SIG-M5 treated with dmso at 0.1 percent for 504 hours (cell line): ENCODE measurements around the gene POU4F1.

Source experiments
- DNase-seq: peaks from one replicate; lab custom pipeline; 2025; ENCODE audit not compliant: unreplicated experiment; lab: John Stamatoyannopoulos, UW

Gene POU4F1

DNA sequence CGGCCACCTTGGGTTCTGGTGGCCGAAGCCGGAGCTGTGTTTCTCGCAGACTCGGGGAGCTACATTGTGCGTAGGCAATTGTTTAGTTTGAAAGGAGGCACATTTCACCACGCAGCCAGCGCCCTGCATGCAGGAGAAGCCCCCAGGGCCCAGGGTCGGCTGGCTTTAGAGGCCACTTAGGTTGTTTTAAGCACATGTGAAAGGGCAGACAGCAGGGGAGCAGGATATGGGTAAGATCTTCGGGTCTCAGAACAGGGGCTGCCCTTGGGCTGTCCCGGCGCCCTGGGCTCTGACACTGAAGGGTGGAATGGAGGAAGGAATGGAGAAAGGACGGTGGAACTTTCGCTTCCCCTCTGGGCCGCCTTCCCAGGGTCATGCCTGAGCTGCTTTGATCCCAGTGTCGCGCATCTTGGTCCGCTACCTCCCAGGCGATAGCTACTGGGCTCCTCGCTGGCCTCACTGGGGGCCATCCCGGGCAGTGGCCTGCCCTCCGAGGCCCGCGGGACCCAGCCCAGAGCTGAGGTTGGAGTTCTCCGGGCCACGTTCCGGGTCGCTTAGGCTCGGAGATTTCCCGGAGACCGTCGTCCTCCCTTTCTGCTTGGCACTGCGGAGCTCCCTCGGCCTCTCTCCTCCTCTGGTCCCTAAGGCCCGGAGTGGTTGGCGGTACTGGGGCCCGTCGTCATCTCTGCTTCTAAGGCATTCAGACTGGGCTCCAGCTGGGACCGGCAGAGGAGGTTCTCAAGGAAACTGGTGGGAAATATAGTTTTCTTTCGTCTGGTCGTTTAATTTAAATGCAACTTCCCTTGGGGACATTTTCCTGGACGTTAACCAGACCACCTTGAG lies 4.3 kb upstream of the POU4F1 start:
- DNase-seq: no peak

DNA sequence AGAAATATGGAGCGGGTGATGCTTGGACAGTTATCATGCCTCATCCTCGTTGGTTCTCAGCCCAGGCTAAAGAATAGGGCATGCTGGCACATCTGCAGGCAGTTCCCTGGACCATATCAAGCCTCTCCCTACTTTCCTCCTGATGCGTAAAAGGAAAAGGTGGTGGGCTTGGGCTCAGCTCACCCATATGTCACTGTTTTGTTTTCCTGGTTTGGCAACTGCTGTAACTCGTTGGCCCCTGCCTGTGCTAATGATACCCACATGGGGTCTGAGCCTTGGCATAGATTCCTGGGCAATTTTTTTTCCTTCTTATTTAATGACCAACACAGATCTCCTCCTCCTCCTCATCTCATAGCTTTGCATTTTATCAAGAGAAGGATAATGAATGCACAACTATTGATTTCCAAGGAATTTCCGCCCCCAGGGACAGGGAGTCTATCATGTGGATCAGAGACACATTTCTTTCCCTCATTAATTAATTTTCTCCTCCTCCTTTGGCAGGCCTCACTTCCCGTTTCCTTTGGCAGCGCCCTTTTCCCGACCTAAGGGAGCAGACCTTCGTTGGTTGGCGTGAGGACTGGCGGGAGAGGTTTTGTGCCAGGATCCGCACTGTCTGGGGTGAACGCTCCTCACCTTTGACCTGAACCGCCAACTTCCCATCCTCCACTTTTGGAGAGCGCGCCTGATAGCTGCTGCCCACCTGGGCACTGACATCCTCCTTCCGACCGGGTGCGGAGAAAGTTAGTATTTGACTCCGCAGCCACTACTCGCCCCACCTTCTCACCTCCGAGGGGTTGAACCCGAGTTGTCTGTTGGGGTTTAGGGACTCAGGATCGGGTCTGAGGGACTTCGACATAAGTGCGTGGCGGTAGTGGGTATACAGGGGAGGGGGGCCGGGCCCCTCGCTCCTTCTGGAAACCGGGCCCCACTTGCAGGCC lies 3.4 kb upstream of the POU4F1 start:
- DNase-seq: no peak

DNA sequence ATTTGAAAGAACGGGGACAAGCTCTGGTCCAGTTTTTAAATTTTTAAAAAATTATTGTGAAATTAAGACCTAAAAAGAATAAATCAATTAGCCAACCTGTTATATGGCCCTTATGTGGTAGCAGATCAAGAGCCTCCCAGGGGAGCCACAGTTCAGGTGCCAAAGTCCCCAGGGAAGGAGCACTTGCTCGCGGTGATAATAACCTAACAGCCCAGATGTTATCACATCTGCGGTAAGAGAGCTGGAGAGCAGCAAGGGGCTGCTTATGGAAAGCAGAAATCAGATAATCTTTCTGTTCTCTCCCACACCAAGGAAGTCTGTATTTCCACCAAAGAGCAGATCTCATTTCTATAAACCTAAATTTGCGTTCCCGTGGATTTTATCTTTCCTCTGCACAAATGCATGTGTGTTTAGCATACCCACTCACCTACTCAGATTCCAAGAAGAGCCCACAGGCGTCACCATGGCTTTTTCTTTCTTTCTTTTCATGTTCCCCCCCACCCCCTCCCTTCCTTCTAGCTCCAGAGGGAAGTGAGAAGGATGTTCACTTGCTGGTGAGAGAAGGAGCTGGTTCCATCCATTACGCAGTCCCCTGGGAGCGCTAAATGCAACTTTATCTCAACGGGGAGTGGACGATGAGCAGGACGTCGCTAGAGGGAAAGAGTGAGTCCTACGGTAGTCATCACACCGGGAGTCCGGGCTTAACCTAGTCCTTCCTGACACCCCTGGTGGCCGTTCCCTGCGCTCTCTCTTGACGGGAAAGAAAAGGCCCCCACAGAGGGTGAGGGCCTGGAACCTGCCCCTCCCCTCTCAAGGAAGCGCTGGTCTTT lies 1.6 kb upstream of the POU4F1 start:
- no peak for DNase-seq

DNA sequence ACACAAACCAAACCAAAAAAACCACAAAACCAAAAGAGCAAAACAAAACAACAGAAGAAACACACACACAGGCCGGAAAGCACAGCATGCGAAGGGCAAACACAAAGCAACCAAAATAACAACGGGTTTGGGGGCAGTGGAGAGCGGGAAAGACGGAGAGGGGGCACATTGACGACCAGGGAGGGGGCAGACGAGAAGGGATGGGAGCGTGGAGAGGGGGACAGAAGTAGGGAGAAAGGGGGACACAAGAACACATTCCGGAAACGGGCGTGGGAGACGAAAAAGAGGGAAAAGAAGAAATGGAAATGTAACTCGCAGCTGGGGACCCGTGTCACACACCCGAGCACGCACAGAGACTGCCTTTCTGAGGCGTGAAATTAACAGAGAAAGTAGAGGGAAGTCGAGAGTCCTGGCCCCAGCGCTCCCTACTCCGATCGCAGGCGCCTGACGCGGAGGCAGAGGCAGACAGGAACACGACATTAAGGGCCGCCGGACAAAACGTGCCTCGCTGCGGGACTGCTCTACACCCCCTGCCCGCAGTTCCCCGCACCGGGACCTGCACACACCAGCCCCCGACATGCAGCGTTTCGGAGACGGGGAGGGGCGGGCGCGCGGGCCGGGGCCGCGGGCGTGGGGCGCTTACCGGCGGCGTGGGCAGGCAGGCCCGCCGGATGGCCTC lies 652 bp downstream of the POU4F1 start:
- peak; percentile 65 for DNase-seq

DNA sequence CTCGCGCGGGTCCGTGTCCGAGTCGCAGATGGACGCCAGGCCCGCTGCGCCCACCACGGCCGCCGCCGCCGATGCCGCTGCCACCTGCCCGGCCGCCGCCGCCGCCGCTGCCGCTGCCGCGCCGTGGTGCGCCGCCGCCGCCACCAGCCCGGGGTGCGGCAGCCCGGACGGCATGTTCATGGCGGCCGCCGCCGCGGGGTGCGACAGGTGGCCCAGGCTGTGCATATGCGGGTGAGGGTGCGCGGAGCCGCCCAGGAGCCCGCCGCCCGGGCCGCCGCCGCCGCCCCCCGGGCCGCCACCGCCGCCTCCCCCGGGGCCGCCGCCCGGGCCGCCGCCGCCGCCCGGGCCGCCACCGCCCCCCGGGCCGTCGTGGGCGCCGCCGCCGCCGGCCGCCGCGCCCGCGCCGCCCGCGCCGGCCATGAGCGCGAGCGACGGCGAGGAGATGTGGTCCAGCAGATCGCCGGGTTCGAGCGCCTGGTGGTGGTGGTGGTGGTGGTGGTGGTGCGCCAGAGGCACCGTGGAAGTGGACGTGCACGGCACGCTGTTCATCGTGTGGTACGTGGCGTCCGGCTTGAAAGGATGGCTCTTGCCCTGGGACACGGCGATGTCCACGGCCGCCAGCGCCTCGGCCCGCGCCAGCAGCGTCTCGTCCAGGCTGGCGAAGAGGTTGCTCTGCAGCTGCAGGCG lies 1.3 kb downstream of the POU4F1 start:
- no peak for DNase-seq

DNA sequence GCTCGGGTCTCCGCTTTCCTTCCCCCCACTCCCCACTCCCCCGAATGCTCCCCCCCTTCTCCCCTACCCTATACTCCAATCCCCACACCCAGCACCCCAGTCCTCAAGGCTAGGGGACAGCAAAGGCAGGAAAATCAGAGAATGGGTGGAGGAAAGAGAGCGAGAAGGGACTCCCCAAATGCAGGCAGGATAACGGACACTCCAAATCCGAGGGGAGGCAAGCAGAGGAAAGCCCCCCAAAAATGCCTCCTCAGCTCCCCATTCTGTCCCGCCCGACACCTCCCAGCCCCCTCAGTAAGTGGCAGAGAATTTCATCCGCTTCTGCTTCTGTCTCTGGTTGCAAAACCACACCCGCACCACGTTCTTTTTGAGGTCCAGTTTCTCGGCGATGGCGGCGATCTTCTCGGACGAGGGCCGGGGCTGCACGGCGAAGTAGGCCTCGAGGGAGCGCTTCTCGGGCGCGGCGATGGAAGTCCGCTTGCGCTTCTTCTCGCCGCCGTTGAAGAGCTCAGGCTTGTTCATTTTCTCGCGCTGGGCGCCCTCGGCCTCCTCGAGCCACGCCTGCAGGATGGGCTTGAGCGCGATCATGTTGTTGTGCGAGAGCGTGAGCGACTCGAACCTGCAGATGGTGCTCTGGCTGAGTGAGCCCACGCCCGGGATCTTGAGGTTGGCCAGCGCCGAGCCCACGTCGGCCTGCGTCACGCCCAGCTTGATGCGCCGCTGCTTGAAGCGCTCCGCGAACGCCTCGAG lies 2.1 kb downstream of the POU4F1 start:
- DNase-seq: no peak

DNA sequence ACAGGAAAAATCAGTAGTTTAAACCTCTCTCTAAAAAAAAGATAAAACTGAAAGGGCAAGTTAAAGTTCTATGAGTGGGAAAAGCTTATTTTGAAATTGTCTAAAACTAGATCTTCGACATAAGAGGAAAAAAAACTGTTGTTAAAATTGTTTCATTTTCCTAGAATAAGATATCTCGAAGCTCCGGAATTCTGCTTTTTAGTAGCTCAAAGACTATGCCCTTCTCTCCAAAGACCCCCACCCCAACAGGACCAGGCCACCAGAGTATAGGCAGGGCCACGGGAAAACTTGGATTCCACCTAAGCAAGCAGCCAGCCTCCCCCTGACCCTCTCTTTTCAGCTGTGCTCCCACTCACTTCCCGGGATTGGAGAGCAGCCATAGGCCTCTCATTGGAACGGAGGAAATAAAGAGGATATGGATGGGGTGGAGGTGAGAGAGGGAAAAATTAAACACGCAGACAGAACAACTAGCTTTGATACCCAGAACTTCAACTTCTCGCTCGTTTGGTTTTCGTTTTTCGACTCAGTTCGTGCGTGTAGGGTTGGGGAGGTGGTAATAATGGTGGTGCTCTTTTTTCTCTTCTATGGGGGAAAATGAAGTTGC lies 3.0 kb downstream of the POU4F1 start:
- no peak for DNase-seq

DNA sequence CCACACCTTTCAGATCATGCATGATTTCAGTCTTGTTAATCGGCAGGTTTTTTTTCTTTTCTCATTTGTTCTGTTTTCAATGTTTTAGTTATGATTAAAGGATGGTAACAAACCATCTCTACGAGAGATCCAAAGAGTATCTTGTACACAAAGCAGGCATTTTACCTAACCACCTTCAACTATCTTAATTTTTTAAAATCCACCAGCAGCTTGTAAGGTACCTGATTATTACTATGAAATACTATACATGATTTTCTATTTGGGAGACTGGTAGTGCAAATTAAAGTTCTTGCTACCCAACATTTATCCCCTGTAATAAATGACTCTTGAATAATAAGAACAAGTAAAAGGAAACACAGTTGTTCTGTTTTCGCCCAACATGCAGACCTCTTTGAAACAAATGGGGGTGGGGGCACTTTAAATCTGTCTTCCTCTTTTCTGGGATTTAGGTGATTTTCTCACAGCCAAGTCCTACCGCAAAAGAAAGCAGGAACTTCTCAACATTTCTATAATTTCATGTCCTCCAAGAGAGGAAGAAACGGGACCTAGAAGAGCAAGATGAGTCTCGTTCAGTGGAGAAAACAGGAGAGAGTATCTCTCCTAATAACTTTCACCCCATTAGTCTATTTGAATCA lies 3.6 kb downstream of the POU4F1 start:
- peak; percentile 51 for DNase-seq

DNA sequence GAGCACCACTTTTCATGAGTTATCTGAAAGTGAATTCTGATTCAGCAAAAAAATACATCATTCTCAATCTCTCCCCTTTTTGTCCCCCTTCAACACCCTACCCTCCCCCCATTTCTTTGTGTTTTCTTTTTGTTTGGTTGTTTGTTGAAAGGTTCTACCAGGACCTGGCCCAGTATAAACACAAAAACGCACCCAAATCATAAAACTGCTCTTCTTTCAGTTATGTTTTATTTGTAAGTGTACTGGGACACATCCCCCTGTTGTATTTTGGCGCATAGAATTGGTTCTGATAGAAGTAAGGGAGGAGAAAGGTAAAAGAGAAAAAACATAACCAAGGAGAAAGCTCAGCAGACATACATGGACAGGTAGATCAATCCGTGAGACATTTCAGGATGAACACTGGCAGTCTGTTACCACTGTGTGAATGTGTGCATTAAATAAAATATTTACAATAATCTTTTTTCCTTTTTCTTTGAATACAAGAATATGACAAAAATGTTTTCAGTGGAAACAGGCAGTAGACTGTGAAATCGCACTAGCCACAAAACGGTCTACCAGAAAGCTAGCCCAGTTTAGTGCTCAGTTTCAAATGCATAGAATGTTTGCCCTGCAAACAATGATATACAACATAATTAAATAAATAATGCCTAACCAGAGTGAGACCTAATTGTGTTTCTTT lies 4.2 kb downstream of the POU4F1 start:
- DNase-seq: no peak

DNA sequence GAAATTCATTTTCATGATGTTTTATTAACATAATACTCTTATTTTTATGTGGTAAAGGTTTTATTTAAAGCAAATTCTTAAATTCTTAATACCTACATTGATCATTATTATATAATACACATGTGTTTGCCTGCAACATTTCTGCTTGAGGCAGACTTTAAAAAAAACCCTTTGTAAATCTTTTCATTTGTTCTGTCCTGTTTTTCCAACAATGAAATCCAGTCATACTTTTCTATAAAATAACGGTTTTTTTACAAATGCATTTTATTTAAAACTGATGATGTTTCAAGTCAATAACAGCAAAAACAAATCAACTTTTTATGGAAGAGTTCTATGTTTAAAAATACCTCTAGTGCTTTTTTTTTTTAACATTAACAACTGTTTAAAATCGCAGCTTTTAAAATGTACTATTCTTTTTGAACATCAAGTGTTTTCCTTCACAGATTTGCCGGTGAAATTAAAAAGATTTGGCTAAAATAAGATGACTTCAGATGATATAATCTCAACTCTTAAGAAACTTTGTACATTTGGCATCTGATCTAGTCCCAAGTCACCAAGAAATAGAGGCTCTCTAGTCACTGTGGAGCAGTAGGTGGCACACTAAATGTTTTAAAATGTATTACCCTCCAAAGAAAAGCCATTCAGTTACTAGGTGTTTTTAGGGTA lies 5.1 kb downstream of the POU4F1 start:
- DNase-seq: no peak

DNA sequence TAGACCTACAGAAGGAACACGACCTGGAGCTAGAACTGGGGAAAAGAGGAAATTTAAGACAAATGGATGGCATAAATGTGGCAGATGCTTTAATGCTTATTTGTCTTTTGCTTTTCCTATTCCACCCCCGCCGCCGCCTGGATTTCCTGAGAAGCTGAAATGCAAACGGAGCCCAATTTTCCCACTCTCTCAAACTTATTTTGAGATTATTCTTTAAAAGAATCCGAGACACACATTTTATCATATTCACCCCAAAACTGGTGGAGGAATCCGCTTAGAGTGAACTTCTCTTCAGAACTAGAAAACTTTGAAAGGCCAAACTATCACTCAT lies 5.8 kb downstream of the POU4F1 start:
- no peak for DNase-seq

DNA sequence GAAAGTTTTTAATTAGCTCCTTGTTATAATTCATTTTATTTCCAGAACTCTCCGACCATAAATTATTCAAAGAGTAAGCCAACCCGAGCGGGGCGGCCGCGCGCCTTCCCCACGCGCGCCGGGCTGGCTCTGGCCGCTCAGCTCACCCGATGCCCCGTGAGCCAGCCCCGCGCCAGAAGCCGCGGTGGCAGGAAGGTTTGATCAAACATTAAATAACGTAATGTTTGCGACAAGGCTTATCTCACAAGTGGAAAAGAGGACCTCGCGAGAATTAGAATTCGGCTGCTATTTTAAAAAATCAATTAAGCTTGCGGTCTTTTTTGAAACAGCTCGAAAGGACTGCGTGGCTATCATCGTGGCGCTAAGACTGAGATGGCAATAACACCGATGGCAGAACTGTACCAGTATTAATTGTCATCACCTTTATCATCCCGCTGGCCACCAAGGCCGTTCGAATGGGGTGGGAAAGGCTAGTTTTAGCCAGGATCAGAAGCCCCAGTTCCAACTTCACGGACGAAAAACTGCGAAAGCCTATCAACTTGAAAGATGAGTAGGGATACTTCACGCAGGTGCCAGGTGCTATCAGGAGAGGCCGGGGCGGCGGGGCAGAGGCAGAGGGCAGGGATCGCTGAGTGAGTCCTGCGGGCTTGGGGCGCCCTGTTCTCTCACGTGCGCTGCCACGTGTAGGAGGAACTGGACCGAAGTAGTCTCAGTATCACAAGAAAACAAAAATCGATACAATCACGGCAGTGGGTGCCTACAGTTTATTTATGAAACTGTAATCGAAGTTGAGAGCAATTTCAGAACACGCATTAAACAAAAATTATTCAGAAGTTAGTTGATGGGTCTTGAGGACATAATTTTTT lies 6.4 kb downstream of the POU4F1 start:
- no peak for DNase-seq

DNA sequence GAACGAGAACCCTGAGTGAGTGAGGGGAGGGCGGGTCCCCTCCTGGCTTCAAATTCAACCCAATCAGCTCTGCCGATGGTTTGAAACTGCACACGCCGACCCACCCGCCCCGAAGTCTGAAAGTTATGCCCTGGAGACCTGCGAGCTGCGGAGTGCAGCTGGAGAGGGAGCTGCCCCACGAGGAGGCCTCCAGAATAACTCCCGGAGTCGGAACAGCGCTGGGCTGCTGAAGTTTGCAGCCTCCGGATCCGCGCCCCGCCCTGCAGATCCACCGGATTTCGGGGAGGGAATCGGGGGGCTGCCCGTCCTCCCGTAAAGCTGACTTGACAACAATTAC lies 7.0 kb downstream of the POU4F1 start:
- no peak for DNase-seq

DNA sequence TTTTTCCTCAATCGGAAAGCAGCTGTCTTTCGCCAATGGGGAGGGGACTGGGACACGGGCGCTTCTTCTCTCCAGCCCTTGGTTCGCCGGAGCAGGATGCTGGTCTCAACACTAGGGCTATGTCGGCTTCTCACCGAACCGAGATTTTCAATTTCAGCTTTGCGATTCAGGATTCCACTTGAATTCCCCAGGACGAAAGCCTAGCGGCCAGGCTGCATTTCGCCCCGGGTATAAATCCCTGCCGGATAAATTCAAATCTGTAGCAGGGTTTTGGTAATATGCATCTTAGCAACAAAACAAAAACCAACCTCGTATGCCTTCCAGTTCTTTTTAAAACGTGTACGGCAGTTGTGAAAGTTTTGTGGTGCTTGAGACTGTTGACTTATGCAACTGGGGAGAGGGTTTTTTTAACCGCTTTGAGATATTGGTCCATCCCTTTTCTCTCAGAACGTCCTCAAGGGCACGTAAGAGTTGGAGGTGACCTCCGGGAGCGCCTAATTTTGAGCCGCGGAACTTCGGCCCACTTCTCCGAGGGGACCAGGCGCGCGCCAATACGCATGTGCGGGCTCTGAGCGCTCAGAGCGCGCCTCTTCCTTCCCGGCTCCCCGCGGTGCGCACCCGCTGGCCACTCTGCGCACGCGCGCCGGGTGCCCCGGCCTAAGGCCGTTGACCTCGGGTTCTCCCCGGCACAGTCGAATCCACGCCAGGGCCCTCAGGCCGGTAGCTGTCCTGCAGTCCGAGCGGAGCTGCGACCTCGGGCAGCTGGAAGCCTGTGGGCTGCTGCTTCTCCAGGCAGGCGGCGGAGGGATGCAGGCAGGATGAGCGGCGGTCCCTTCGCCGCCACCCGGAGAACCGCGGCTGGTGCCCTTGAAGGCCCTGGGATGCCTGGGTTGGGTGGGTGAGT lies 7.6 kb downstream of the POU4F1 start:
- peak; percentile 43 for DNase-seq

DNA sequence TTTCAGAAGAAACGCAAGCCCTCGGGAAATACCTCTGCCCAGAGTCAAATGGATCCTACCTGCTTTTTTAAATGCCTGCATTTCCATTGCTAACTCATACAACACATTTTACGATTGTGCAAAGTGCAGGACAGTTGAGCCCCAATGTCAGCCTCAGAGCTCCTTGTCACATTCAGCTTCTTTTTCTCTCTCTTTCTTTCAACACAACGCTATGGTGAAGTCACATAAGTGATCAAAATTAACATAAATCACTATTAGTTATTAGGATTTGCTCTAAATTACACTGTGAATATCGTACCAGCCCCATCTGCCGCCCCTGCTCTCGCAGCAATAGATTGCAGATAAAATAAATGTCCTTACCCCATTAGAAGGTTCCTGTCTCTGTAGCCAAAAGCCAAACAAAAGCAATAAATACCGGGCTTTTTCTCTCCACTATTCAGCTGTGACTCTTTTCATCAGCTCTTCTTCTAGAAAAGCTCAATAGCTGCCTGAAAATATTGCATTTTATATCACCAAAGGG lies 8.8 kb downstream of the POU4F1 start:
- DNase-seq: no peak
